PC-3 (cell line): ENCODE results near the gene DNAJA1.

Experiments
- EZH2 ChIP-seq: fragments of 300-600 bp; sonication (generic); IDR thresholded peaks from one replicate; pipeline ENCODE4 v1.6.1; 2017; ENCODE audit warnings: antibody characterized with exemption, mild to moderate bottlenecking, low read length; ENCODE audit not compliant: unreplicated experiment
- EZH2phosphoT487 ChIP-seq: fragments of 300-600 bp; sonication (generic); IDR thresholded peaks from 2 replicates; pipeline ENCODE4 v1.6.1; 2018; ENCODE audit warnings: mild to moderate bottlenecking, antibody characterized with exemption, low read length, borderline replicate concordance
- TF ChIP-seq, protein P1 (sequence below): fragments of 300-600 bp; sonication (generic); conservative IDR thresholded peaks from 2 replicates; pipeline ENCODE4 v1.5.1; 2017; ENCODE audit warnings: antibody characterized with exemption, low read depth, mild to moderate bottlenecking, low read length

DNA sequence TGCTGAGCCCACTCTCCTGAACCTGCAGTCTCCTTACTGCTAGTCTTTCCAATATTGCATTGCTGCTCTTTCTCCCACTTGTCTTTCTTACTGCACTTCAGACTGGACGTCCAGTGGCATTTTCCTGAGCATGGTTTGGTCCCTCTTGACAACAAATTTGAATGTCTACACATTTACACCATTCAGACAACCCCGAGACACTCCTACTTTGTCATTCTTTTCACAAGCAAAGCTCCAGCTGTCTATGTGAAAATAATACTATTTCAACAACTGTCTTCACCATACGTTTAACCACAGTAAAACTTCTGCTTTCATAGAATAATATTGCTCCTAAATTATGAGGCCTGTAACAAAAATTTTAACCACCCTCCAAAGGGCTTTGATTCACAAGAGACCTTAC, 13.2 kb upstream of the DNAJA1 start:
- TF ChIP-seq, protein P1, sequence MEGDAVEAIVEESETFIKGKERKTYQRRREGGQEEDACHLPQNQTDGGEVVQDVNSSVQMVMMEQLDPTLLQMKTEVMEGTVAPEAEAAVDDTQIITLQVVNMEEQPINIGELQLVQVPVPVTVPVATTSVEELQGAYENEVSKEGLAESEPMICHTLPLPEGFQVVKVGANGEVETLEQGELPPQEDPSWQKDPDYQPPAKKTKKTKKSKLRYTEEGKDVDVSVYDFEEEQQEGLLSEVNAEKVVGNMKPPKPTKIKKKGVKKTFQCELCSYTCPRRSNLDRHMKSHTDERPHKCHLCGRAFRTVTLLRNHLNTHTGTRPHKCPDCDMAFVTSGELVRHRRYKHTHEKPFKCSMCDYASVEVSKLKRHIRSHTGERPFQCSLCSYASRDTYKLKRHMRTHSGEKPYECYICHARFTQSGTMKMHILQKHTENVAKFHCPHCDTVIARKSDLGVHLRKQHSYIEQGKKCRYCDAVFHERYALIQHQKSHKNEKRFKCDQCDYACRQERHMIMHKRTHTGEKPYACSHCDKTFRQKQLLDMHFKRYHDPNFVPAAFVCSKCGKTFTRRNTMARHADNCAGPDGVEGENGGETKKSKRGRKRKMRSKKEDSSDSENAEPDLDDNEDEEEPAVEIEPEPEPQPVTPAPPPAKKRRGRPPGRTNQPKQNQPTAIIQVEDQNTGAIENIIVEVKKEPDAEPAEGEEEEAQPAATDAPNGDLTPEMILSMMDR: no peak
- TF ChIP-seq EZH2 (no peak), EZH2phosphoT487 (no peak)
